ES-I3 (cell line): ENCODE data around the gene MDFI.

Experiments used
- H3K36me3 ChIP-seq: 2 replicates; pipeline ENCODE4 v1.6.1; 2013; ENCODE audit warnings: mild to moderate bottlenecking, low read length, control low read depth, moderate library complexity; ENCODE audit not compliant: insufficient read depth
- H3K4me1 ChIP-seq: 2 replicates; pipeline ENCODE4 v1.6.1; 2013; ENCODE audit warnings: mild to moderate bottlenecking, control low read depth, low read length; ENCODE audit not compliant: insufficient read depth
- H3K9ac ChIP-seq: 2 replicates; pipeline ENCODE4 v1.6.1; 2013; ENCODE audit warnings: low read depth, mild to moderate bottlenecking, low read length, moderate library complexity
- H3K9me3 ChIP-seq: 2 replicates; pipeline ENCODE4 v1.6.1; 2013; ENCODE audit warnings: mild to moderate bottlenecking, low read length, moderate library complexity; ENCODE audit not compliant: control insufficient read depth, insufficient read depth

MDFI gene, protein sequence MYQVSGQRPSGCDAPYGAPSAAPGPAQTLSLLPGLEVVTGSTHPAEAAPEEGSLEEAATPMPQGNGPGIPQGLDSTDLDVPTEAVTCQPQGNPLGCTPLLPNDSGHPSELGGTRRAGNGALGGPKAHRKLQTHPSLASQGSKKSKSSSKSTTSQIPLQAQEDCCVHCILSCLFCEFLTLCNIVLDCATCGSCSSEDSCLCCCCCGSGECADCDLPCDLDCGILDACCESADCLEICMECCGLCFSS

DNA sequence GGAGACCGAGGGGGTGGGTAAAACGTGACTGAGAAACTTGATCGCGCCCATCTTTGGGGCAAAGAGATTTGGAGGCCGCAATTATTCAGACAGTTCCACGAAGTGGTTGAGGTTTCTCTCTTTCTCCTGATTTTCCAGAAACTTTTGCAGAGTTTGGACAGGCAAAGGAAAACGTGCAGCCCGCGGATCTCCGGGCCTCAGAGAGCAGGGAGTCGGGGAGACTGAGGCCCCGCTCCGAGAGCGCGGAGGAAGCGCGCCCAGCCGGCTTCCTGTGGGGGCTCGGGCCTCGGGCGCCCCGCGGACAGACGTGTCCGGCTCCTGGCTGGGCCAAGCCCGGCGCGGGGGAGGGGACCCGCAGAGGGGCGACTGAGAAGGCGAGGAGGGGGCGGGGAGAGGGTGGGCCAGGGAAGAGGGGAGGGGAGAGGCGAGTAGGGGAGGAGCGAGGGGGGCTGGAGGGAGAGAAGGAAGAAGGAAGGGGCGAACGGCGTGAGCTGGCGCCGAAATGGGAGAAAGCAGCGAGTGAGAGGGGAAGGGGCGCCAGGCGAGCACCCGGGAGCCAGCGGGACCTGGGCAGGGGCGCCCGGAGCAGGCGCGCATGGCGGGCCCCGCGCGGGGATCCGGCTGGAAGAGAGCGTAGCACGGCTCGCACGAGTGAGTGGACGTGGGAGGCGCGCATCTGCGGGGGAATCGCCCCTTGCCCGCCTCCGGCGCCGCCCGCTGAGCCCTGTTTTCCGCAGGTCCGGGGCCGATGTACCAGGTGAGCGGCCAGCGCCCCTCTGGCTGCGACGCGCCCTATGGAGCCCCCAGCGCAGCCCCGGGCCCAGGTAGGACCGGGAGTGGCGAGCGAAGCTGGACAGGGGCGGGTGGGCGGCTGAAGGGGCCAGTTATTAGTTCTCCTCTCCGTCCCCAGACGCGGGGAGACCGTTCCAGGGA is at the start of gene MDFI:
Gene MDFI, plus strand, starts transcription at position 467 of the 933 bp plus-strand sequence. Its CDS starts 282 bp downstream, at position 749.
- no peaks in the 10 kb centered on the region for H3K9me3 ChIP-seq
- H3K9ac ChIP-seq = peak within 1 kb of the TSS; percentile 74
- H3K4me1 ChIP-seq = peaks cover 24% of the 10 kb centered on the region
- no peaks in the 10 kb centered on the region for H3K36me3 ChIP-seq

GRCh38 chr6:41589223-41589622 is 49.0 kb upstream of the MDFI start:
- Histone ChIP-seq H3K9me3 (no peaks in the 10 kb centered on the region), H3K4me1 (peaks cover 9% of the 10 kb centered on the region), H3K9ac (no peak overlapping the region), H3K36me3 (no peaks in the 10 kb centered on the region)

DNA sequence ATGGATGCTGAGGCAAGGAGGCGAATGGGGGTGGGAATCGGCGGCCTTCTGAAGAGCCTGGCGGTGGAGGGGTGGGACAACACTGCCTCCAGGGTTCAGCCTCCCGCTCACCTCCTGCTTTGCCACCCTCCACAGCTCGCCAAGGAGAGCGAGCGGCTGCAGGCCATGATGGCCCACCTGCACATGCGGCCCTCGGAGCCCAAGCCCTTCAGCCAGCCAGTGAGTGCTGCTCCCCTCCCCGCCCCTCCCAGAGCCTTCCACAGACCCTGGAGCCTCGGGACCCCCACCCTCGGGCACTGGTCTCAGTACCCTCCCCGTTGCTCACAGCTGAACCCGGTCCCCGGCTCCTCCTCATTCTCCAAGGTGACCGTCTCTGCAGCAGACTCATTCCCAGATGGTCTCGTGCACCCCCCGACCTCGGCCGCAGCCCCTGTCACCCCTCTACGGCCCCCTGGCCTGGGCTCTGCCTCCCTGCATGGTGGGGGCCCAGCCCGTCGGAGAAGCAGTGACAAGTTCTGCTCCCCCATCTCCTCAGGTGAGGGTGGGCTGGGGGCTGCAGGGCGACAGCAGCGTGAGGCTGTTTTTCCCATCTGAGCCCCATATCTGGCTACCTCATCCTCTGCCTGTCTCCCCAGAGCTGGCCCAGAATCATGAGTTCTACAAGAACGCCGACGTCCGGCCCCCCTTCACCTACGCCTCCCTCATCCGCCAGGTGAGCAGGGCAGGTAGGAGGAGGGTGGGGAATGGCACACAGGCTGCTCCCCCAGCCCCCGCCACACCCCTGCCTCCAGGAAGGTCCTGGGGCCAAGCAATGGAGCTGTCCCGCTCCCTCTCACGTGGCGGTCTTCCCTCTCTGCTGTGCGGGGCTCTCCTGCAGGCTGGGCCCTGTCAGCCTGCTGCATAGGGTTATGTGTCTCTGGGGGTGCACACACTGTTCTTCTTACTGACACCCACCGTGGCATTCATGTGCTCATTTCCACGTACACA is 48.3 kb upstream of the MDFI start:
- no peak overlapping the region for H3K9ac ChIP-seq
- H3K36me3 ChIP-seq = no peaks in the 10 kb centered on the region
- peaks cover 3% of the 10 kb centered on the region; the same call in 1 of the 2 replicates for H3K4me1 ChIP-seq
- H3K9me3 ChIP-seq = no peaks in the 10 kb centered on the region

DNA sequence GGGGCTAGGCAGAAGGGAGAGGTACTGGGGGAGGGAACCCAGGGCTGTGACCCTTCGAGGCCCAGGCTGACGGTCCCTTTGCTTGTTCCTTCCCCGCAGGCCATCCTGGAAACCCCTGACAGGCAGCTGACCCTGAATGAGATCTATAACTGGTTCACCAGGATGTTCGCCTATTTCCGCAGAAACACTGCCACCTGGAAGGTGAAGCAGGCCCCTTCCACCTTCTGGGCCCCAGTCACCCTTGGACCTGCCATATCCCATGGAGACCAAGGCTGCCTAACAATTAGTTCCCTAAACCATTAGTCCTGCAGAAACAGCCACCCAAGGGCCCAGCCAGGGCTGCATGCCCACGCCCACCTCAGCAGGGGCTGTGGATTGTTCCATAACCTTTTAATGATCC is 47.1 kb upstream of the MDFI start:
- Histone ChIP-seq H3K9me3 (no peaks in the 10 kb centered on the region), H3K4me1 (no peaks in the 10 kb centered on the region; the same call in 1 of the 2 replicates), H3K36me3 (no peaks in the 10 kb centered on the region), H3K9ac (no peak overlapping the region)

DNA sequence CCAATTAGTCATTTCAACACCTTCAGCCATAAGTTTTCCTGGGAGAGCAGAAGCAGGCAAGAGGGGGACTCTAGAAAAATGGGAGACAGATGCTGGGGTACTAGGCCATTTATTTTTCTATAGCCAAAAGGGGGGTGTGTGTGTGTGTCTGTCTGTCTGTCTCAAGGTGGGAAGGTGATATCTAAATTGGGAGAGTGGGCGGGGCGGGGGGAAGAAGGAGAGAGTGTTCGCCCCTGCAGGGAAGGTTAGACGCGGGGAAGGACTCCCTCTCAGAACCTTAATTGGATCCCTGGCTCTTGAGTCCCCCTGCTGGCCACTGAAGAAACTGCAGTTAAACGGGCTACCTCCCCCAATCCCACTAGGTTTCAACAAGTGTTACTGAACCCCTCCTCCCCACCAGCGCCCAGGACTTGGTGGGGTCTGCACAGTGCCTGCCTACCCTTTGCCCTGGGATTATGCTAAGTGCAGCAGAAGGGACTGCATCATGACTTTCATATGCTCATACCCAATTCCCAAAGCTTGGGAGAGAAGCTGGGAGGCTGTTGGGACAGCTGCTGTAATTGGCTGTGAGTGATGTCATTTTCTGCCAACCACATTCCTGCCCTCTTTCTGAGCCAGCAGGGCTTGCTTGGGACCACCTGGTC is 46.3 kb upstream of the MDFI start:
- no peaks in the 10 kb centered on the region for H3K36me3 ChIP-seq
- H3K4me1 ChIP-seq = peaks cover 6% of the 10 kb centered on the region; the same call in 1 of the 2 replicates
- no peaks in the 10 kb centered on the region for H3K9me3 ChIP-seq
- H3K9ac ChIP-seq = no peak overlapping the region

DNA sequence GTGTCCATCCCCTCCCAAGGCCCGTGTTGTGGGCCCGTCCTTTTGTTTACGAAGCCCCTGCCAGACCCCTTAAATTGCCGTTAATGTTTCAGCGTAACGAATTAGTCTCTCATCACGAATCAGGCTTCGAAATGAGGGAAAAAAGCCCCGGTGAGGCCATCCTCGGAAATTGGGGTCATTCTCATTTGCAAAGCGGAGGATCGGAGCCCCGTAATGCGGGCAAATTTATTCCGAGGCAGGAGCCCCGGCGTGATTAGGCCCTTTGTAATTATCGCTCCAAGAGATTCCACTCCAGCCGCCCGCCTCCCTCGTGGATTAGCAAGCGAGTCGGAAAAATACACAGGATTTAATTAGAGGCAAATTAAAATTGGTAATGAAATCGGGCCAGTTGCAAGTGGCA is 44.9 kb upstream of the MDFI start:
- no peak overlapping the region for H3K9ac ChIP-seq
- H3K36me3 ChIP-seq = no peaks in the 10 kb centered on the region
- no peaks in the 10 kb centered on the region for H3K9me3 ChIP-seq
- peaks cover 9% of the 10 kb centered on the region; the same call in 1 of the 2 replicates for H3K4me1 ChIP-seq

DNA sequence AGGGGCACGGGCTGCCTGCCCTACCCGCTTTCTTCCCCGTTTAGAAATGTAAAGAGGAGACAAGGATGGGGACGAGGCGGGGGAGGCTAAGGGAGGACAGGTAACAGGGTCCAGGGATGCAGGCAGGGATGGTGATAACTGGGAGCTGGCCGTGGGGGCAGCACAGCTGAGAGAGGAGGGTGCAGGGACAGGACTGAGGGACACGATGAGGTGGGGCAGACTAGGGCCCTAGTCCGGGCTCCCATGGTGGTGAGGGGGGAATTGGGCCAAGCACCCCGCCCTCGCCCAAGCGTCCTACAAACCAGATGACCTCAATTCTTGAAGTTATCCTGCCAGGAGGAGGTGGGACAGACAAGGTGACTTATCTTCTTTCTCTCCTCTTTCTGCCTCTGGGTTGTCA is 44.4 kb upstream of the MDFI start:
- Histone ChIP-seq H3K9ac (no peak overlapping the region), H3K9me3 (no peaks in the 10 kb centered on the region), H3K4me1 (peaks cover 9% of the 10 kb centered on the region; the same call in 1 of the 2 replicates), H3K36me3 (no peaks in the 10 kb centered on the region)

- H3K4me1 ChIP-seq = peaks cover 13% of the 10 kb centered on the region; the same call in 1 of the 2 replicates
- no peak overlapping the region for H3K9ac ChIP-seq
- H3K9me3 ChIP-seq = no peaks in the 10 kb centered on the region
- no peaks in the 10 kb centered on the region for H3K36me3 ChIP-seq
Observed at GRCh38 chr6:41594326-41594725, 43.9 kb upstream of the MDFI start.

GRCh38 chr6:41594766-41595165 is 43.5 kb upstream of the MDFI start:
- Histone ChIP-seq H3K9me3 (no peaks in the 10 kb centered on the region), H3K9ac (no peak overlapping the region), H3K4me1 (peaks cover 15% of the 10 kb centered on the region; the same call in 1 of the 2 replicates), H3K36me3 (no peaks in the 10 kb centered on the region)

- H3K36me3 ChIP-seq = no peaks in the 10 kb centered on the region
- peaks cover 17% of the 10 kb centered on the region; the same call in 1 of the 2 replicates for H3K4me1 ChIP-seq
- no peak overlapping the region for H3K9ac ChIP-seq
- no peaks in the 10 kb centered on the region for H3K9me3 ChIP-seq
Observed at GRCh38 chr6:41595166-41595565, 43.1 kb upstream of the MDFI start.

DNA sequence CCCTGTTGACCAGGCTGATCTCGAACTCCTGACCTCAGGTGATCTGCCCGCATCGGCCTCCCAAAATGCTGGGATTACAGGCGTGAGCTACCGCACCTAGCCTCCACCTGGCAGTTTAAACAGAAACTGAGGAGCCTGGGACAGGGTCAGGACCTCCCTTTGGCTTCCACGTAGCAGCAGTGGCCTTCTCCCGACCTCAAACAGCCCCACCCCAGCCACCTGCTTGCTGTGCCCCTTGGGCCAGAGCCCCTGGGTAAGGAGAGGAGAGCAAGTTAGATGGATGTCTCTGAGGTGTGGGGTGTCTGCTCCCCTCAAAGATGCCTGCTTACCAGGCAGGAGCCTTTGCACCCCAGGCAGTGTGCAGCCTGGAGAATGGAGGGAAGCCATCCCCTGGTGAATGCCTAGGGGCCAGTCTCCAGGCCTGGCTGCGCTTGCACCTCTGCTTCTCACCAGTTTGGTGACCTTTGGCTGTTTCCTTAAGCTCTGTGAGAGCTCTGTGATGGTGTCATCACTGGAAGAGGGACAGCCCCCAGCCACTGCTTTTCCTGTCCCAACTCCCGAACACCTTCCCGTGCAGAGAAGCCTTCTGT is 42.1 kb upstream of the MDFI start:
- Histone ChIP-seq H3K9ac (no peak overlapping the region), H3K36me3 (no peaks in the 10 kb centered on the region), H3K9me3 (no peaks in the 10 kb centered on the region), H3K4me1 (peaks cover 24% of the 10 kb centered on the region; the same call in 1 of the 2 replicates)

GRCh38 chr6:41596807-41597206 is 41.5 kb upstream of the MDFI start:
- no peaks in the 10 kb centered on the region for H3K9me3 ChIP-seq
- no peak overlapping the region for H3K9ac ChIP-seq
- H3K4me1 ChIP-seq = peaks cover 24% of the 10 kb centered on the region; the same call in 1 of the 2 replicates
- no peaks in the 10 kb centered on the region for H3K36me3 ChIP-seq
